Astrocyte (in vitro differentiated cells and primary cell): ENCODE measurements around the gene RUVBL2.

Experiments used
- EZH2 ChIP-seq: IDR thresholded peaks from 2 replicates; pipeline ENCODE4 v1.6.1; 2012; ENCODE audit warnings: mild to moderate bottlenecking, low read length, inconsistent platforms; ENCODE audit not compliant: insufficient read depth
- TF ChIP-seq, protein P1 (sequence below): IDR thresholded peaks from 2 replicates; pipeline ENCODE4 v1.5.1; 2011; ENCODE audit warnings: low read depth, mild to moderate bottlenecking, inconsistent platforms, low read length, moderate library complexity; ENCODE audit not compliant: insufficient read depth

DNA sequence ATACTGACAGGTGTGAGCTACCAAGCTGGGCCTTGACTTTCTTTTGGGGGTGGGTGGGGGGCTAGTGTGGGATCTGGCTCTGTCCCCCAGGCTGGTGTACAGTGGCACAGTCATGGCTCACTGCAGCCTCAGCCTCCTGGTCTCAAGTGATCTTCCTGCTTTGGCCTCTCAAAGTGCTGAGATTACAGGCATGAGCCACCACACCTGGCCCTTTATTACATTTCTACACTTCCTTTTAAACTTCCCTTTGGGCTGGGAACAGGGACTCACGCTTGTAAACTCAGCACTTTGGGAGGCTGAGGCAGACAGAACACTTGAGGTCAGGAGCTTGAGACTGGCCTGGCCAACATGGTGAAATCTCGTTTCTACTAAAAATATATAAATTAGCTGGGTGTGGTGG lies 16.6 kb upstream of the RUVBL2 start:
- TF ChIP-seq, protein P1, sequence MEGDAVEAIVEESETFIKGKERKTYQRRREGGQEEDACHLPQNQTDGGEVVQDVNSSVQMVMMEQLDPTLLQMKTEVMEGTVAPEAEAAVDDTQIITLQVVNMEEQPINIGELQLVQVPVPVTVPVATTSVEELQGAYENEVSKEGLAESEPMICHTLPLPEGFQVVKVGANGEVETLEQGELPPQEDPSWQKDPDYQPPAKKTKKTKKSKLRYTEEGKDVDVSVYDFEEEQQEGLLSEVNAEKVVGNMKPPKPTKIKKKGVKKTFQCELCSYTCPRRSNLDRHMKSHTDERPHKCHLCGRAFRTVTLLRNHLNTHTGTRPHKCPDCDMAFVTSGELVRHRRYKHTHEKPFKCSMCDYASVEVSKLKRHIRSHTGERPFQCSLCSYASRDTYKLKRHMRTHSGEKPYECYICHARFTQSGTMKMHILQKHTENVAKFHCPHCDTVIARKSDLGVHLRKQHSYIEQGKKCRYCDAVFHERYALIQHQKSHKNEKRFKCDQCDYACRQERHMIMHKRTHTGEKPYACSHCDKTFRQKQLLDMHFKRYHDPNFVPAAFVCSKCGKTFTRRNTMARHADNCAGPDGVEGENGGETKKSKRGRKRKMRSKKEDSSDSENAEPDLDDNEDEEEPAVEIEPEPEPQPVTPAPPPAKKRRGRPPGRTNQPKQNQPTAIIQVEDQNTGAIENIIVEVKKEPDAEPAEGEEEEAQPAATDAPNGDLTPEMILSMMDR = no peak
- no peak for TF ChIP-seq EZH2
